Liver (tissue), 3 donors: Measurements from ENCODE around the gene ATP6V1G2.
A peak's percentile ranks its signal among the peaks of the same experiment; 100 is the strongest.

Source experiments
- NR2F2 ChIP-seq: IDR thresholded peaks from 2 replicates; pipeline ENCODE4 v1.6.1; 2016; ENCODE audit warnings: antibody characterized with exemption
- SP1 ChIP-seq: IDR thresholded peaks from 2 replicates; pipeline ENCODE4 v1.6.1; 2018; ENCODE audit warnings: antibody characterized with exemption, mild to moderate bottlenecking
- TAF1 ChIP-seq: conservative IDR thresholded peaks from 2 replicates; pipeline ENCODE4 v1.6.1; 2016; ENCODE audit warnings: antibody characterized with exemption, mild to moderate bottlenecking
- TF ChIP-seq, protein P1 (sequence below): fragments of 150-350 bp; IDR thresholded peaks from 2 replicates; pipeline ENCODE4 v1.5.1; 2017; ENCODE audit warnings: improper control_type of control experiment, low read depth, low read length; ENCODE audit not compliant: missing input control
- TF ChIP-seq, protein P2 (sequence below): IDR thresholded peaks from 2 replicates; pipeline ENCODE4 v1.6.1; 2016; ENCODE audit warnings: antibody characterized with exemption
- donor health status: healthy.
- donor health status: healthy.

DNA sequence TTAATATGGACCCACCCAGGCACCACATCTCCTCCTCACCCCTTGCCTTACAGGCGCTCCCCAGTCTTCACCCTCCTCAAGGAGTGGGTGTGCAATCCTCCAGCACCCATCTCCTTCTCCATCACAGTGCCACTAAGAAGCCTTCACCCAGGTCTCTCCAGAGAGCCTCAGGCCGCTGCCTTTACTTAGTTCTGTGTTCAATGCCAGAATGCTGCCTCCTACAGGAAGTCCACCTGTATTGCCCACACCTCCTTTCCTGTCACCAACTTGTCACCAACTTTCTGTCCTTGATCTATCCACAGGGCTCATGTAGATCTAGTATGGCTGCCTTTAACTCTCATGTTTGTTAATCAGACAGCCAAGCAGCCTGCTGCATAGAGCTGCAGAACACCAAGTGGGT lies 39.1 kb upstream of the ATP6V1G2 start:
- TF ChIP-seq SP1 = no peak
- TF ChIP-seq, protein P1, sequence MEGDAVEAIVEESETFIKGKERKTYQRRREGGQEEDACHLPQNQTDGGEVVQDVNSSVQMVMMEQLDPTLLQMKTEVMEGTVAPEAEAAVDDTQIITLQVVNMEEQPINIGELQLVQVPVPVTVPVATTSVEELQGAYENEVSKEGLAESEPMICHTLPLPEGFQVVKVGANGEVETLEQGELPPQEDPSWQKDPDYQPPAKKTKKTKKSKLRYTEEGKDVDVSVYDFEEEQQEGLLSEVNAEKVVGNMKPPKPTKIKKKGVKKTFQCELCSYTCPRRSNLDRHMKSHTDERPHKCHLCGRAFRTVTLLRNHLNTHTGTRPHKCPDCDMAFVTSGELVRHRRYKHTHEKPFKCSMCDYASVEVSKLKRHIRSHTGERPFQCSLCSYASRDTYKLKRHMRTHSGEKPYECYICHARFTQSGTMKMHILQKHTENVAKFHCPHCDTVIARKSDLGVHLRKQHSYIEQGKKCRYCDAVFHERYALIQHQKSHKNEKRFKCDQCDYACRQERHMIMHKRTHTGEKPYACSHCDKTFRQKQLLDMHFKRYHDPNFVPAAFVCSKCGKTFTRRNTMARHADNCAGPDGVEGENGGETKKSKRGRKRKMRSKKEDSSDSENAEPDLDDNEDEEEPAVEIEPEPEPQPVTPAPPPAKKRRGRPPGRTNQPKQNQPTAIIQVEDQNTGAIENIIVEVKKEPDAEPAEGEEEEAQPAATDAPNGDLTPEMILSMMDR = peak; percentile 11
- no peak for TF ChIP-seq NR2F2
- no peak for TF ChIP-seq TAF1
- TF ChIP-seq, protein P2, sequence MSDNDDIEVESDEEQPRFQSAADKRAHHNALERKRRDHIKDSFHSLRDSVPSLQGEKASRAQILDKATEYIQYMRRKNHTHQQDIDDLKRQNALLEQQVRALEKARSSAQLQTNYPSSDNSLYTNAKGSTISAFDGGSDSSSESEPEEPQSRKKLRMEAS = no peak
